WTC11 (cell line): ENCODE results near the gene VAMP2. TPM values are rescaled to one million over a fixed set of nuclear protein-coding genes. Genes with fewer than 3 reads are reported as not detected.

ENCODE experiments used
- FOXK1 ChIP-seq: sonication (generic); formaldehyde crosslinking; IDR thresholded peaks from 2 replicates; pipeline ENCODE4 v1.8.0; 2022; ENCODE audit warnings: mild to moderate bottlenecking, moderate library complexity, missing genetic modification reagents
- NFYB ChIP-seq: sonication (generic); formaldehyde crosslinking; conservative IDR thresholded peaks from 2 replicates; pipeline ENCODE4 v1.8.0; 2022; ENCODE audit warnings: low read depth, missing genetic modification reagents
- RELA ChIP-seq: sonication (generic); formaldehyde crosslinking; IDR thresholded peaks from 2 replicates; pipeline ENCODE4 v1.8.1; 2022; ENCODE audit warnings: missing genetic modification reagents, mild to moderate bottlenecking, borderline replicate concordance
- SOX15 ChIP-seq: fragments of 250-450 bp; sonication (Bioruptor Pico); IDR thresholded peaks from 2 replicates; pipeline ENCODE4 v1.9.0; 2021; ENCODE audit warnings: mild to moderate bottlenecking
- ZNF138 ChIP-seq: sonication (generic); formaldehyde crosslinking; conservative IDR thresholded peaks from 2 replicates; pipeline ENCODE4 v1.8.1; 2022; ENCODE audit warnings: mild to moderate bottlenecking, moderate library complexity, missing genetic modification reagents
- total RNA-seq: library from RNA; stranded (reverse); gene quantifications from 3 replicates; pipeline ENCODE4 v1.2.3, GENCODE V29; 2021
- TF ChIP-seq, protein P1 (sequence below): sonication (generic); formaldehyde crosslinking; IDR thresholded peaks from 2 replicates; pipeline ENCODE4 v1.8.1; 2023; ENCODE audit warnings: mild to moderate bottlenecking, missing genetic modification reagents
- TF ChIP-seq, protein P2 (sequence below): sonication (generic); formaldehyde crosslinking; IDR thresholded peaks from 2 replicates; pipeline ENCODE4 v1.8.1; 2022; ENCODE audit warnings: low read depth, missing genetic modification reagents, borderline replicate concordance
- TF ChIP-seq, protein P3 (sequence below): sonication (generic); formaldehyde crosslinking; IDR thresholded peaks from 2 replicates; pipeline ENCODE4 v1.8.1; 2023; ENCODE audit warnings: mild to moderate bottlenecking, moderate library complexity, missing genetic modification reagents
- TF ChIP-seq, protein P4 (sequence below): sonication (generic); formaldehyde crosslinking; conservative IDR thresholded peaks from 2 replicates; pipeline ENCODE4 v1.8.1; 2023; ENCODE audit warnings: mild to moderate bottlenecking, low read depth, missing genetic modification reagents, moderate library complexity
- TF ChIP-seq, protein P5 (sequence below): fragments of 250-450 bp; sonication (Bioruptor Pico); IDR thresholded peaks from 2 replicates; pipeline ENCODE4 v1.8.0; 2021; ENCODE audit warnings: mild to moderate bottlenecking
- TF ChIP-seq, protein P6 (sequence below): sonication (generic); formaldehyde crosslinking; IDR thresholded peaks from 2 replicates; pipeline ENCODE4 v1.8.1; 2023; ENCODE audit warnings: mild to moderate bottlenecking, missing genetic modification reagents, borderline replicate concordance

VAMP2 gene
- total RNA-seq, 1 experiment from 2014 or later = 27.4 TPM

DNA sequence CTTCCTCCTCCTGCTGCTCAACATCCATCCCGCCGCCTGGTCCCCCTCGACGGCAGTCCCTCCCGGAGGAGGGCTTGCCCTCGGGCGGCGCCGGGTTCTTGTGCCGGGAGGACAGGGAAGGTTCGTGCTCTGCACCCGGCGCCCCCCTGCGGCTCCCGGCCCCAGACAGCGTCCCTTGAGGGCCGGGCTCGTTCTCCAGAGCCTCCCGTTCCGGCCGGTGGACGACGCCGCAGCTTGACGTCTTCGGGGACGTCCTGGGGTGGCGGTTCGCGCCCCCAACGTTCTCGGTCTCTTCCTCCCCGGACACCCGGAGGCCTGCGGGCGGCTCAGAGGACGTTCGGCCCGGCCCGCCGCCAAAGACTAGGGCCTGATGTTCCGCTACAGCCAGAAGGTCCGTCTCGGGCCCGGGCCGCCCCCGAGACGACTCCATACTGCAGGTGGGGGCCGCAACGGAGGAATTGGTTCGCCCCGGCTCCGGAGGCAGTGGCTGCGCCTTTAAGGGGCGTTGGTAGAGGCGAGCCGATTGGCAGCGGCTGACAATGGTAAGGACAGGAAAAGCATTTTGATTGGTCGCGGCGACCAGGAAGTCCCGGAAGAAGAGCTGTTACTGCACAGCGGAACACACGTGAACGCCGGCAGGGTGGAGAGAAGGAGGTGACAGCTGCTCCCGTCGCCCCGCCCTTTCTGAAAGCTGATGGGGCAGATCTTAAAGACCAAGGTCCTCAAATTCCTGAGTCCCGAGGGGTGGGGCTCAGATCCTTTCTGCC, 27.1 kb upstream of the VAMP2 start, which contains the start of gene BORCS6 (continued):
- TF ChIP-seq, protein P1, sequence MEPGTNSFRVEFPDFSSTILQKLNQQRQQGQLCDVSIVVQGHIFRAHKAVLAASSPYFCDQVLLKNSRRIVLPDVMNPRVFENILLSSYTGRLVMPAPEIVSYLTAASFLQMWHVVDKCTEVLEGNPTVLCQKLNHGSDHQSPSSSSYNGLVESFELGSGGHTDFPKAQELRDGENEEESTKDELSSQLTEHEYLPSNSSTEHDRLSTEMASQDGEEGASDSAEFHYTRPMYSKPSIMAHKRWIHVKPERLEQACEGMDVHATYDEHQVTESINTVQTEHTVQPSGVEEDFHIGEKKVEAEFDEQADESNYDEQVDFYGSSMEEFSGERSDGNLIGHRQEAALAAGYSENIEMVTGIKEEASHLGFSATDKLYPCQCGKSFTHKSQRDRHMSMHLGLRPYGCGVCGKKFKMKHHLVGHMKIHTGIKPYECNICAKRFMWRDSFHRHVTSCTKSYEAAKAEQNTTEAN (CRISPR knock-in tag) = 0 out of 2 replicates have a peak, but pooled peaks have one; percentile 41
- TF ChIP-seq RELA (CRISPR knock-in tag) = 0 out of 2 replicates have a peak, but pooled peaks have one; percentile 36
- TF ChIP-seq, protein P2, sequence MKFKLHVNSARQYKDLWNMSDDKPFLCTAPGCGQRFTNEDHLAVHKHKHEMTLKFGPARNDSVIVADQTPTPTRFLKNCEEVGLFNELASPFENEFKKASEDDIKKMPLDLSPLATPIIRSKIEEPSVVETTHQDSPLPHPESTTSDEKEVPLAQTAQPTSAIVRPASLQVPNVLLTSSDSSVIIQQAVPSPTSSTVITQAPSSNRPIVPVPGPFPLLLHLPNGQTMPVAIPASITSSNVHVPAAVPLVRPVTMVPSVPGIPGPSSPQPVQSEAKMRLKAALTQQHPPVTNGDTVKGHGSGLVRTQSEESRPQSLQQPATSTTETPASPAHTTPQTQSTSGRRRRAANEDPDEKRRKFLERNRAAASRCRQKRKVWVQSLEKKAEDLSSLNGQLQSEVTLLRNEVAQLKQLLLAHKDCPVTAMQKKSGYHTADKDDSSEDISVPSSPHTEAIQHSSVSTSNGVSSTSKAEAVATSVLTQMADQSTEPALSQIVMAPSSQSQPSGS (CRISPR knock-in tag) = no peak
- peak; percentile 74 for TF ChIP-seq NFYB
- TF ChIP-seq, protein P3, sequence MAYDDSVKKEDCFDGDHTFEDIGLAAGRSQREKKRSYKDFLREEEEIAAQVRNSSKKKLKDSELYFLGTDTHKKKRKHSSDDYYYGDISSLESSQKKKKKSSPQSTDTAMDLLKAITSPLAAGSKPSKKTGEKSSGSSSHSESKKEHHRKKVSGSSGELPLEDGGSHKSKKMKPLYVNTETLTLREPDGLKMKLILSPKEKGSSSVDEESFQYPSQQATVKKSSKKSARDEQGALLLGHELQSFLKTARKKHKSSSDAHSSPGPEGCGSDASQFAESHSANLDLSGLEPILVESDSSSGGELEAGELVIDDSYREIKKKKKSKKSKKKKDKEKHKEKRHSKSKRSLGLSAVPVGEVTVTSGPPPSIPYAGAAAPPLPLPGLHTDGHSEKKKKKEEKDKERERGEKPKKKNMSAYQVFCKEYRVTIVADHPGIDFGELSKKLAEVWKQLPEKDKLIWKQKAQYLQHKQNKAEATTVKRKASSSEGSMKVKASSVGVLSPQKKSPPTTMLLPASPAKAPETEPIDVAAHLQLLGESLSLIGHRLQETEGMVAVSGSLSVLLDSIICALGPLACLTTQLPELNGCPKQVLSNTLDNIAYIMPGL (CRISPR knock-in tag) = peak; percentile 79
- TF ChIP-seq, protein P4, sequence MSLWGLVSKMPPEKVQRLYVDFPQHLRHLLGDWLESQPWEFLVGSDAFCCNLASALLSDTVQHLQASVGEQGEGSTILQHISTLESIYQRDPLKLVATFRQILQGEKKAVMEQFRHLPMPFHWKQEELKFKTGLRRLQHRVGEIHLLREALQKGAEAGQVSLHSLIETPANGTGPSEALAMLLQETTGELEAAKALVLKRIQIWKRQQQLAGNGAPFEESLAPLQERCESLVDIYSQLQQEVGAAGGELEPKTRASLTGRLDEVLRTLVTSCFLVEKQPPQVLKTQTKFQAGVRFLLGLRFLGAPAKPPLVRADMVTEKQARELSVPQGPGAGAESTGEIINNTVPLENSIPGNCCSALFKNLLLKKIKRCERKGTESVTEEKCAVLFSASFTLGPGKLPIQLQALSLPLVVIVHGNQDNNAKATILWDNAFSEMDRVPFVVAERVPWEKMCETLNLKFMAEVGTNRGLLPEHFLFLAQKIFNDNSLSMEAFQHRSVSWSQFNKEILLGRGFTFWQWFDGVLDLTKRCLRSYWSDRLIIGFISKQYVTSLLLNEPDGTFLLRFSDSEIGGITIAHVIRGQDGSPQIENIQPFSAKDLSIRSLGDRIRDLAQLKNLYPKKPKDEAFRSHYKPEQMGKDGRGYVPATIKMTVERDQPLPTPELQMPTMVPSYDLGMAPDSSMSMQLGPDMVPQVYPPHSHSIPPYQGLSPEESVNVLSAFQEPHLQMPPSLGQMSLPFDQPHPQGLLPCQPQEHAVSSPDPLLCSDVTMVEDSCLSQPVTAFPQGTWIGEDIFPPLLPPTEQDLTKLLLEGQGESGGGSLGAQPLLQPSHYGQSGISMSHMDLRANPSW (CRISPR knock-in tag) = no peak
- TF ChIP-seq, protein P5, sequence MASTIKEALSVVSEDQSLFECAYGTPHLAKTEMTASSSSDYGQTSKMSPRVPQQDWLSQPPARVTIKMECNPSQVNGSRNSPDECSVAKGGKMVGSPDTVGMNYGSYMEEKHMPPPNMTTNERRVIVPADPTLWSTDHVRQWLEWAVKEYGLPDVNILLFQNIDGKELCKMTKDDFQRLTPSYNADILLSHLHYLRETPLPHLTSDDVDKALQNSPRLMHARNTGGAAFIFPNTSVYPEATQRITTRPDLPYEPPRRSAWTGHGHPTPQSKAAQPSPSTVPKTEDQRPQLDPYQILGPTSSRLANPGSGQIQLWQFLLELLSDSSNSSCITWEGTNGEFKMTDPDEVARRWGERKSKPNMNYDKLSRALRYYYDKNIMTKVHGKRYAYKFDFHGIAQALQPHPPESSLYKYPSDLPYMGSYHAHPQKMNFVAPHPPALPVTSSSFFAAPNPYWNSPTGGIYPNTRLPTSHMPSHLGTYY (CRISPR knock-in tag) = no peak
- TF ChIP-seq, protein P6, sequence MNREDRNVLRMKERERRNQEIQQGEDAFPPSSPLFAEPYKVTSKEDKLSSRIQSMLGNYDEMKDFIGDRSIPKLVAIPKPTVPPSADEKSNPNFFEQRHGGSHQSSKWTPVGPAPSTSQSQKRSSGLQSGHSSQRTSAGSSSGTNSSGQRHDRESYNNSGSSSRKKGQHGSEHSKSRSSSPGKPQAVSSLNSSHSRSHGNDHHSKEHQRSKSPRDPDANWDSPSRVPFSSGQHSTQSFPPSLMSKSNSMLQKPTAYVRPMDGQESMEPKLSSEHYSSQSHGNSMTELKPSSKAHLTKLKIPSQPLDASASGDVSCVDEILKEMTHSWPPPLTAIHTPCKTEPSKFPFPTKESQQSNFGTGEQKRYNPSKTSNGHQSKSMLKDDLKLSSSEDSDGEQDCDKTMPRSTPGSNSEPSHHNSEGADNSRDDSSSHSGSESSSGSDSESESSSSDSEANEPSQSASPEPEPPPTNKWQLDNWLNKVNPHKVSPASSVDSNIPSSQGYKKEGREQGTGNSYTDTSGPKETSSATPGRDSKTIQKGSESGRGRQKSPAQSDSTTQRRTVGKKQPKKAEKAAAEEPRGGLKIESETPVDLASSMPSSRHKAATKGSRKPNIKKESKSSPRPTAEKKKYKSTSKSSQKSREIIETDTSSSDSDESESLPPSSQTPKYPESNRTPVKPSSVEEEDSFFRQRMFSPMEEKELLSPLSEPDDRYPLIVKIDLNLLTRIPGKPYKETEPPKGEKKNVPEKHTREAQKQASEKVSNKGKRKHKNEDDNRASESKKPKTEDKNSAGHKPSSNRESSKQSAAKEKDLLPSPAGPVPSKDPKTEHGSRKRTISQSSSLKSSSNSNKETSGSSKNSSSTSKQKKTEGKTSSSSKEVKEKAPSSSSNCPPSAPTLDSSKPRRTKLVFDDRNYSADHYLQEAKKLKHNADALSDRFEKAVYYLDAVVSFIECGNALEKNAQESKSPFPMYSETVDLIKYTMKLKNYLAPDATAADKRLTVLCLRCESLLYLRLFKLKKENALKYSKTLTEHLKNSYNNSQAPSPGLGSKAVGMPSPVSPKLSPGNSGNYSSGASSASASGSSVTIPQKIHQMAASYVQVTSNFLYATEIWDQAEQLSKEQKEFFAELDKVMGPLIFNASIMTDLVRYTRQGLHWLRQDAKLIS = no peak
- TF ChIP-seq SOX15 (CRISPR knock-in tag) = no peak
- no peak; the same call in 1 of the 2 replicates for TF ChIP-seq ZNF138 (CRISPR knock-in tag)
- 0 out of 2 replicates have a peak, but pooled peaks have one; percentile 36 for TF ChIP-seq FOXK1 (CRISPR knock-in tag)
- TF ChIP-seq, all 79 proteins: peak for 13
